ENCODE results near the gene RECQL5. TPM values are rescaled to one million over a fixed set of nuclear protein-coding genes. Genes with fewer than 3 reads are reported as not detected.

Gene RECQL5
- total RNA-seq, 2 donors from 2014 or later = 54.3 TPM

DNA sequence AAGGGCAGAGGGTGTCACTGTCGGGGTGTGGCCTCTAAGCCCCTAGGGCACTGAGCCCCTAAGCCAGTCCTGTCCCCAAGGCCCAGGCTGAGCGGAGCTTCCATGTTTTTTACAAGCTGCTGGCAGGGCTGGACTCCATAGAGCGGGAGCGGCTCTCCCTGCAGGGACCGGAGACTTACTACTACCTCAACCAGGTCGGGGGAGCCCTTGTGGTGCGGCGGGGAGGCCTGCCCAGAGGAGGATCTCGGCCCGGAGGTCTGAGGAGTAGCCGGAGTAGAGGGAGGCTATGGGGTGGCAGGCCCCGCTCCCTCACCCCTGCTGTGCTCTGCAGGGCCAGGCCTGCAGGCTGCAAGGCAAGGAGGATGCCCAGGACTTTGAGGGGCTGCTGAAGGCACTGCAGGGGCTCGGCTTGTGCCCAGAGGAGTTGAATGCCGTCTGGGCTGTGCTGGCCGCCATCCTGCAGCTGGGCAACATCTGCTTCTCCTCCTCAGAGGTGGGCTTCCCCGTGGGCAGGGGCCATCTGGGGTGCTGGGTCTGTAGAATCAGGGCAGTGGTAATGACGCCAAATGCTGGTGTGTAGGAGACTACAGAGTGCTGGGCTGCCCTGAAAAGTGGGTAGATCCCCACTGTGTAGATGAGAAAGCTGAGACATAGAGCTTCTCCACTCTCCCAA is 74.5 kb downstream of the RECQL5 start:
- no peaks in the 10 kb centered on the region for H3K9me3 Mint-ChIP-seq
- no peak overlapping the region for H3K4me3 ChIP-seq (ENCODE audit: low read length)
- H3K4me3 Mint-ChIP-seq = no peak overlapping the region
- 91 to 98% methylated on average over 5 to 17 of the region's 17 CpGs for WGBS, 2 experiments (ENCODE audit: insufficient coverage in 1 of 2, insufficient read length in 1 of 2)
- no peaks in the 10 kb centered on the region for H3K4me1 ChIP-seq (ENCODE audit: control insufficient read depth, insufficient read depth, low read length)
- no peaks in the 10 kb centered on the region for H3K9me3 ChIP-seq (ENCODE audit: control insufficient read depth, low read length)
- H3K4me1 Mint-ChIP-seq = peaks cover 2% of the 10 kb centered on the region
- DNase-seq = no peak
- H3K36me3 Mint-ChIP-seq (ENCODE audit: low read depth) = no peaks in the 10 kb centered on the region
- H3K9ac ChIP-seq (ENCODE audit: extremely low read depth, low read length, poor library complexity, severe bottlenecking) = no peak overlapping the region
- no peaks in the 10 kb centered on the region for H3K27me3 Mint-ChIP-seq (ENCODE audit: insufficient read depth)
- H3K27ac Mint-ChIP-seq = no peak overlapping the region
- TF ChIP-seq, protein P1, sequence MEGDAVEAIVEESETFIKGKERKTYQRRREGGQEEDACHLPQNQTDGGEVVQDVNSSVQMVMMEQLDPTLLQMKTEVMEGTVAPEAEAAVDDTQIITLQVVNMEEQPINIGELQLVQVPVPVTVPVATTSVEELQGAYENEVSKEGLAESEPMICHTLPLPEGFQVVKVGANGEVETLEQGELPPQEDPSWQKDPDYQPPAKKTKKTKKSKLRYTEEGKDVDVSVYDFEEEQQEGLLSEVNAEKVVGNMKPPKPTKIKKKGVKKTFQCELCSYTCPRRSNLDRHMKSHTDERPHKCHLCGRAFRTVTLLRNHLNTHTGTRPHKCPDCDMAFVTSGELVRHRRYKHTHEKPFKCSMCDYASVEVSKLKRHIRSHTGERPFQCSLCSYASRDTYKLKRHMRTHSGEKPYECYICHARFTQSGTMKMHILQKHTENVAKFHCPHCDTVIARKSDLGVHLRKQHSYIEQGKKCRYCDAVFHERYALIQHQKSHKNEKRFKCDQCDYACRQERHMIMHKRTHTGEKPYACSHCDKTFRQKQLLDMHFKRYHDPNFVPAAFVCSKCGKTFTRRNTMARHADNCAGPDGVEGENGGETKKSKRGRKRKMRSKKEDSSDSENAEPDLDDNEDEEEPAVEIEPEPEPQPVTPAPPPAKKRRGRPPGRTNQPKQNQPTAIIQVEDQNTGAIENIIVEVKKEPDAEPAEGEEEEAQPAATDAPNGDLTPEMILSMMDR (conservative IDR thresholded peaks at IDR 0.05) = no peak
- H3K27me3 ChIP-seq (ENCODE audit: control insufficient read depth, insufficient read depth, low read length, poor library complexity, severe bottlenecking) = peaks cover 7% of the 10 kb centered on the region
- no peaks in the 10 kb centered on the region for H3K36me3 ChIP-seq (ENCODE audit: control insufficient read depth, insufficient read depth, low read length)
- H3K27ac ChIP-seq (ENCODE audit: low read depth, low read length) = no peak overlapping the region

DNA sequence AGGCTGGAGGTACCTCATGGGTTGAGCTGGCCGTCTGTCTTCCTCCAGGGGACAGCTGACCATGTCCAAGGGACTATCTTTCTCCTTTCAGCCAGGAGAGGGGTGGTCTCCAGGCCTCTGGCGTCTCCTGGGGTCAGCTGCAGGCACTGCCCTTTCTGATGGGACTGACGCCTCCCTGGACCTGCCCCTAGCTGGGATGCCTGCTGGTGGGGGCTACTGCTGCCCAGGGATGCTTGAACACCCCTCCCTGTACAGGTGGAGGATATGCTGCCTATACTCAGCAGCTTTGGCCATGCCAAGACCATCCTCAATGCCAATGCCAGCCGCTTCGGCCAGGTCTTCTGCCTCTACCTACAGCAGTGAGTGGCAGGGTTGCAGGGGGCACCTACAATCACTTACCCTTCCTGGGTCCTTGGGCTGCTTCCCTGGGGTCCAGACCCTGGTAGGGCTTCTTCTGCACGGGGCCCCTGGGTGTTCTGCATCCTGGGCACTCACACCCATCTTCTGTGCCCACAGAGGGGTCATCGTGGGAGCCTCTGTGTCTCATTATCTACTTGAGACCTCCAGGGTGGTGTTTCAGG is 75.1 kb downstream of the RECQL5 start:
- H3K27ac Mint-ChIP-seq = no peak overlapping the region
- no peaks in the 10 kb centered on the region for H3K36me3 ChIP-seq (ENCODE audit: control insufficient read depth, insufficient read depth, low read length)
- H3K4me3 ChIP-seq (ENCODE audit: low read length) = no peak overlapping the region
- no peaks in the 10 kb centered on the region for H3K4me1 ChIP-seq (ENCODE audit: control insufficient read depth, insufficient read depth, low read length)
- H3K4me1 Mint-ChIP-seq = peaks cover 2% of the 10 kb centered on the region
- peaks cover 12% of the 10 kb centered on the region for H3K27me3 ChIP-seq (ENCODE audit: control insufficient read depth, insufficient read depth, low read length, poor library complexity, severe bottlenecking)
- H3K27me3 Mint-ChIP-seq (ENCODE audit: insufficient read depth) = no peaks in the 10 kb centered on the region
- peak; percentile 58 for DNase-seq
- no peak overlapping the region for H3K4me3 Mint-ChIP-seq
- H3K36me3 Mint-ChIP-seq (ENCODE audit: low read depth) = no peaks in the 10 kb centered on the region
- H3K9ac ChIP-seq (ENCODE audit: extremely low read depth, low read length, poor library complexity, severe bottlenecking) = no peak overlapping the region
- no peaks in the 10 kb centered on the region for H3K9me3 ChIP-seq (ENCODE audit: control insufficient read depth, low read length)
- H3K27ac ChIP-seq (ENCODE audit: low read depth, low read length) = no peak overlapping the region
- 85 to 95% methylated on average over 5 to 7 of the region's 7 CpGs for whole genome bisulfite sequencing, 2 experiments (ENCODE audit: insufficient coverage in 1 of 2, insufficient read length in 1 of 2)
- no peaks in the 10 kb centered on the region for H3K9me3 Mint-ChIP-seq
- TF ChIP-seq, protein P1 (conservative IDR thresholded peaks at IDR 0.05) = peak; percentile 12

DNA sequence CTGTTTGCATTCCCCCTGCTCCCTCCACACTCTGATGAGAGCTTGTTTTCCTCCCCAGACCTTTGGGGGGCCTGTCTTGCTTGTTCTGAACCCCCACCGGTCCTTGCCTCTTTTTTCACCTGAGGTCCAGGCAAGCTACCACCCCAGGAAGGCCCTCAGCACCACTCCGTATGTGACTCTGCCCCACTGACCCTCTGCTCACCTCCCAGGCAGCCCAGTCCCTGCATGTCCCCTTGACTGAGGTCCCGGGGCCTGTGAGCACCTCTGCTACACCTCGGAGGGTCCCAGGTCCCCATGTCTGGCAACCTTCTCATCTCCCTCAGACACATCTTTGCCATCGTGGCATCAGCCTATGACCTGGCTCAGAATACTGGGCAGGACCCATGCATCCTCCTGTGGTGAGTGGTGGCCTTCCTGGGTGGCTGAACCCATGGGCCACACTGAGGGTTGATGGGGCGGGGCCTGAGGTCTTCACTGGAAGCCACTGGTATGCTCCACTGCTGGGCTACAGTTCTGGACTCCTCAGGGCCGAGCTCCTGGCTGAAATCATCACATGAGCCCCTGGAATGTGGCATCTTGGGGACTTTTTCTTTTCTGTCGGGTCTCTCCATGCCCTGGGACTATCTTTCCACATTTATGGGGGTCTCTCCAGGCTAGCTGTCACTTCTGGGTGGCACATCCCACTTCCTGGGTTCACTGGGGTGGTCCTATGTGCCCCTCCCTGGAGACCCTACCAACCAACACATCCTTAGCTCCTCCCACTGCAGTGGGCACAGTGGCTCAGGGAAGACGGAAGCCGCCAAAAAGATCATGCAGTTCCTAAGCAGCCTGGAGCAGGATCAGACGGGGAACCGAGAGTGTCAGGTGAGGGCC is 75.9 kb downstream of the RECQL5 start:
- H3K27ac ChIP-seq (ENCODE audit: low read depth, low read length) = no peak overlapping the region
- no peaks in the 10 kb centered on the region for H3K9me3 ChIP-seq (ENCODE audit: control insufficient read depth, low read length)
- Mint-ChIP-seq H3K9me3 (peaks cover 1% of the 10 kb centered on the region), H3K27me3 (ENCODE audit: insufficient read depth) (peaks cover 2% of the 10 kb centered on the region), H3K4me1 (peaks cover 2% of the 10 kb centered on the region), H3K36me3 (ENCODE audit: low read depth) (no peaks in the 10 kb centered on the region), H3K27ac (no peak overlapping the region), H3K4me3 (no peak overlapping the region)
- WGBS, 2 experiments (ENCODE audit: insufficient coverage in 1 of 2, insufficient read length in 1 of 2) = 91 to 96% methylated on average over 11 to 12 of the region's 12 CpGs
- H3K4me3 ChIP-seq (ENCODE audit: low read length) = no peak overlapping the region
- peaks cover 12% of the 10 kb centered on the region for H3K27me3 ChIP-seq (ENCODE audit: control insufficient read depth, insufficient read depth, low read length, poor library complexity, severe bottlenecking)
- TF ChIP-seq, protein P1 (conservative IDR thresholded peaks at IDR 0.05) = no peak
- H3K9ac ChIP-seq (ENCODE audit: extremely low read depth, low read length, poor library complexity, severe bottlenecking) = no peak overlapping the region
- no peaks in the 10 kb centered on the region for H3K36me3 ChIP-seq (ENCODE audit: control insufficient read depth, insufficient read depth, low read length)
- peak; percentile 53 for DNase-seq
- H3K4me1 ChIP-seq (ENCODE audit: control insufficient read depth, insufficient read depth, low read length) = no peaks in the 10 kb centered on the region
